Type B pancreatic cell (in vitro differentiated cells): ENCODE data around the gene PCDHGA5. TPM values are rescaled to one million over a fixed set of nuclear protein-coding genes. Genes with fewer than 3 reads are reported as not detected.

Experiments used
- DNase-seq: peaks from one replicate; pipeline ENCODE4 v3.0.0; 2021; ENCODE audit warnings: mixed read lengths; ENCODE audit not compliant: unreplicated experiment; ENCODE audit errors: extremely low spot score
- H3K27ac Mint-ChIP-seq: 2 replicates; pipeline ENCODE4 v1.8.0; 2021; ENCODE audit warnings: mild to moderate bottlenecking, mixed read lengths
- H3K27me3 Mint-ChIP-seq: 2 replicates; pipeline ENCODE4 v1.8.0; 2021; ENCODE audit warnings: mixed read lengths
- H3K36me3 Mint-ChIP-seq: 2 replicates; pipeline ENCODE4 v1.8.0; 2021; ENCODE audit warnings: mixed read lengths
- H3K4me1 Mint-ChIP-seq: one replicate; pipeline ENCODE4 v1.8.0; 2021; ENCODE audit warnings: mixed read lengths; ENCODE audit not compliant: unreplicated experiment
- H3K4me3 Mint-ChIP-seq: 2 replicates; pipeline ENCODE4 v1.8.0; 2021; ENCODE audit warnings: mild to moderate bottlenecking, mixed read lengths
- H3K9me3 Mint-ChIP-seq: 2 replicates; pipeline ENCODE4 v1.8.0; 2021; ENCODE audit warnings: mixed read lengths
- total RNA-seq: library from RNA; stranded (reverse); gene quantifications from 2 replicates; pipeline ENCODE4 v1.2.1, GENCODE V29; 2021; ENCODE audit warnings: low replicate concordance
- TF ChIP-seq, protein P1 (sequence below): fragments of 200-600 bp; sonication (generic); conservative IDR thresholded peaks from 2 replicates; pipeline ENCODE4 v1.5.0; 2021; ENCODE audit warnings: antibody characterized with exemption, mild to moderate bottlenecking

Gene PCDHGA5
- total RNA-seq, 1 donor from 2014 or later = 0.39 TPM

DNA sequence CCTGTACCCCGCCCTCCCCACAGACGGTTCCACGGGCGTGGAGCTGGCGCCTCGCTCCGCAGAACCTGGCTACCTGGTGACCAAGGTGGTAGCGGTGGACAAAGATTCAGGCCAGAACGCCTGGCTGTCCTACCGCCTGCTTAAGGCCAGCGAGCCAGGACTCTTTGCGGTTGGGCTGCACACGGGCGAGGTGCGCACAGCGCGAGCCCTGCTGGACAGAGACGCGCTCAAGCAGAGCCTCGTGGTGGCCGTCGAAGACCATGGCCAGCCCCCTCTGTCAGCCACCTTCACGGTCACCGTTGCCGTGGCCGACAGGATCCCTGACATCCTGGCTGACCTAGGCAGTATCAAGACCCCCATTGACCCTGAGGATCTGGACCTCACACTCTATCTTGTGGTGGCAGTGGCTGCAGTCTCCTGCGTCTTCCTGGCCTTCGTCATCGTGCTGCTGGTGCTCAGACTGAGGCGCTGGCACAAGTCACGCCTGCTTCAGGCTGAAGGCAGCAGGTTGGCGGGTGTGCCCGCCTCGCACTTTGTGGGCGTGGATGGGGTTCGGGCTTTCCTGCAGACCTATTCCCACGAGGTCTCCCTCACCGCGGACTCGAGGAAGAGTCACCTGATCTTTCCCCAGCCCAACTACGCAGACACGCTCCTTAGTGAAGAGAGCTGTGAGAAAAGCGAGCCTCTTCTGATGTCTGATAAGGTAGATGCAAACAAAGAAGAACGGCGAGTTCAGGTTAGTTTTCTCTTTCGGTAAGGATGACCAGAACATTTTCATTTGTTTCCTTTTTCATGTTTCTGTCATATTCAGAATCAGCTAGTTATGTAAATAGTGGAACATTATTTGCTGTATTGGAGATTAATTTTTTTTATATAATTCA is 2.3 kb downstream of the PCDHGA5 start:
- TF ChIP-seq, protein P1, sequence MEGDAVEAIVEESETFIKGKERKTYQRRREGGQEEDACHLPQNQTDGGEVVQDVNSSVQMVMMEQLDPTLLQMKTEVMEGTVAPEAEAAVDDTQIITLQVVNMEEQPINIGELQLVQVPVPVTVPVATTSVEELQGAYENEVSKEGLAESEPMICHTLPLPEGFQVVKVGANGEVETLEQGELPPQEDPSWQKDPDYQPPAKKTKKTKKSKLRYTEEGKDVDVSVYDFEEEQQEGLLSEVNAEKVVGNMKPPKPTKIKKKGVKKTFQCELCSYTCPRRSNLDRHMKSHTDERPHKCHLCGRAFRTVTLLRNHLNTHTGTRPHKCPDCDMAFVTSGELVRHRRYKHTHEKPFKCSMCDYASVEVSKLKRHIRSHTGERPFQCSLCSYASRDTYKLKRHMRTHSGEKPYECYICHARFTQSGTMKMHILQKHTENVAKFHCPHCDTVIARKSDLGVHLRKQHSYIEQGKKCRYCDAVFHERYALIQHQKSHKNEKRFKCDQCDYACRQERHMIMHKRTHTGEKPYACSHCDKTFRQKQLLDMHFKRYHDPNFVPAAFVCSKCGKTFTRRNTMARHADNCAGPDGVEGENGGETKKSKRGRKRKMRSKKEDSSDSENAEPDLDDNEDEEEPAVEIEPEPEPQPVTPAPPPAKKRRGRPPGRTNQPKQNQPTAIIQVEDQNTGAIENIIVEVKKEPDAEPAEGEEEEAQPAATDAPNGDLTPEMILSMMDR = no peak
- DNase-seq = no peak
- H3K9me3 Mint-ChIP-seq = peaks cover 5% of the 10 kb centered on the region
- no peaks in the 10 kb centered on the region for H3K27me3 Mint-ChIP-seq
- no peaks in the 10 kb centered on the region for H3K36me3 Mint-ChIP-seq
- H3K4me3 Mint-ChIP-seq = no peak overlapping the region
- no peak overlapping the region for H3K27ac Mint-ChIP-seq
- no peaks in the 10 kb centered on the region for H3K4me1 Mint-ChIP-seq

DNA sequence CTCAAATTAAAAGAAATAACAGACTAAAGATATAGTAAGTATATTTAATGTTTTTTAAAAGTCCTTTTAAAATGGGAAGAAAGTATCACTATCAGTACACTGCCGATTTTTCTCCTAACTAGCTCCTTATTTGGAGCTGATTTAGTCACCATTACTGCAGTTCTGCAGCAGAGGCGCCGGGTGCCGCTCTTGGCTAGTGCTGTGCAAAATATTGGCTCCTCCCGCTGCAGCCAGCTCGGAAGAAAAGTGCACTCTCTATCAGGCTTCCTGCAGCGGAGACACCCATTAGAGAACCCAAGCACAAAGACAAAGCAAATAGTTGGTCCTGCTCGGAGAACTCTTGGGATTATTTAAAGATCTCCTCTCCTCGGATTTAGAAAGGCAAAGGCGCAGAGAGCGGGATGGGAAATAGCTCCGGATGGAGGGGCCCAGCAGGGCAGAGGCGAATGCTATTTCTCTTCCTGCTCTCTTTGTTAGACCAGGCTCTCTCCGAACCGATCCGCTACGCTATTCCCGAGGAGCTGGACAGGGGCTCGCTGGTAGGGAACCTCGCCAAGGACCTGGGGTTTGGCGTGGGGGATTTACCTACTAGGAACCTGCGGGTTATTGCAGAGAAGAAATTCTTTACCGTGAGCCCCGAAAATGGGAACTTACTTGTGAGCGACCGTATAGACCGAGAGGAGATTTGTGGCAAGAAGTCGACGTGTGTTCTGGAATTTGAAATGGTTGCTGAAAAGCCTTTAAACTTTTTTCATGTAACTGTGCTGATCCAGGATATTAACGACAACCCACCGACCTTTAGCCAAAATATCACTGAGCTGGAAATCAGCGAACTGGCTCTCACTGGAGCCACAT is 6.3 kb downstream of the PCDHGA5 start, which contains the start of gene PCDHGB3:
Gene PCDHGB3, plus strand, starts transcription at position 249 of the 855 bp plus-strand sequence. Its CDS starts 153 bp downstream, at position 402.
- peaks cover 3% of the 10 kb centered on the region for H3K36me3 Mint-ChIP-seq
- H3K4me1 Mint-ChIP-seq = no peaks in the 10 kb centered on the region
- H3K27ac Mint-ChIP-seq = no peak within 1 kb of the TSS
- TF ChIP-seq, protein P1 = no peak
- H3K4me3 Mint-ChIP-seq = no peak within 1 kb of the TSS
- H3K27me3 Mint-ChIP-seq = no peaks in the 10 kb centered on the region
- H3K9me3 Mint-ChIP-seq = peaks cover 4% of the 10 kb centered on the region
- DNase-seq = no peak

DNA sequence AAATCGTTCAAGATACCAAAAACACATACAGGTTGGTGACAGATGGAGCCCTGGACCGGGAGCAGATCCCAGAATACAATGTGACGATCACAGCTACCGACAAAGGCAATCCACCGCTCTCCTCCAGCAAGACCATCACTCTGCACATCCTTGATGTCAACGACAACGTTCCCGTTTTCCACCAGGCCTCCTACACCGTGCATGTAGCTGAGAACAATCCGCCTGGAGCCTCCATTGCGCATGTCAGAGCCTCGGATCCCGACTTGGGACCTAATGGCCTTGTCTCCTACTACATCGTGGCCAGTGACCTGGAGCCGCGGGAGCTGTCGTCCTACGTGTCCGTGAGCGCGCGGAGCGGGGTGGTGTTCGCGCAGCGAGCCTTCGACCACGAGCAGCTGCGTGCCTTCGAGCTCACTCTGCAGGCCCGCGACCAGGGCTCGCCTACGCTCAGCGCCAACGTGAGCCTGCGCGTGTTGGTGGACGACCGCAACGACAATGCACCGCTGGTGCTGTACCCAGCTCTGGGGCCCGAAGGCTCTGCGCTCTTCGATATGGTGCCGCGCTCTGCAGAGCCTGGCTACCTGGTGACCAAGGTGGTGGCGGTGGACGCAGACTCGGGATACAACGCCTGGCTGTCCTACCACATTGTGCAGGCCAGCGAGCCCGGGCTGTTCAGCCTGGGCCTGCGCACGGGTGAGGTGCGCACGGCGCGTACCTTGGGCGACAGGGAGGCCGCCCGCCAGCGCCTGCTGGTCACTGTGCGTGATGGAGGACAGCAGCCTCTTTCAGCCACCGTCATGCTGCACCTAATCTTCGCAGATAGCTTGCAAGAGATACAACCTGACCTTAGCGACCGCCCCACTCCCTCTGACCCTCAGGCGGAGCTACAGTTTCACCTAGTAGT is 7.9 kb downstream of the PCDHGA5 start:
- Mint-ChIP-seq H3K36me3 (peaks cover 3% of the 10 kb centered on the region), H3K27me3 (no peaks in the 10 kb centered on the region), H3K9me3 (peaks cover 4% of the 10 kb centered on the region), H3K4me1 (no peaks in the 10 kb centered on the region), H3K4me3 (no peak overlapping the region), H3K27ac (no peak overlapping the region)
- DNase-seq = no peak
- TF ChIP-seq, protein P1 = no peak

DNA sequence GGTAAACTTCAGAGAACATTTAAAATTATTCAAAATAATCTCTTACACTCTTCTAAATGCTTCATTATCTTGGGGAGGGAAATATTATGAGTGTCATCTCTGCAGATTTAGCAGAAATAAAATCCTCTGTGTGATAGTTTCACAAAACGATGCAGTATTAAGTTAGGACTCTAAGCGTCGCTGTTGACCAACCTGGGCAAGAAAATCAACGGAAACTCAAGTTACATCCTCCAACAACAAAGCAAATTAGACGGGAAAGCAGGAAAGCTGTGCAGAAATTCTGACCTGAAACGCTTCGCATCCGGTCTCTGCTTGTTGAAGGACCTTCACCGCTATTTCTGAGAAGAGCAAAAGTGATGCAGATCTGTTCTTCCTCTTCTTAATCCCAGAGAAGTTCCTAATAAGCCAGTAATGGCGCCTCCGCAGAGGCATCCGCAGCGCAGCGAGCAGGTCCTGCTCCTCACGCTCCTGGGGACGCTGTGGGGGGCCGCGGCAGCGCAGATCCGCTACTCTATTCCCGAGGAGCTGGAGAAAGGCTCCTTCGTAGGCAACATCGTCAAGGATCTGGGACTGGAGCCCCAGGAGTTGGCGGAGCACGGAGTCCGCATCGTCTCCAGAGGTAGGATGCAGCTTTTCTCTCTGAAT is 9.8 kb downstream of the PCDHGA5 start, which contains the start of gene PCDHGA6:
Gene PCDHGA6, plus strand, starts transcription at position 219 of the 645 bp plus-strand sequence. Its CDS starts 193 bp downstream, at position 412.
- Mint-ChIP-seq H3K27me3 (no peaks in the 10 kb centered on the region), H3K4me3 (no peak within 1 kb of the TSS), H3K4me1 (no peaks in the 10 kb centered on the region), H3K36me3 (peaks cover 3% of the 10 kb centered on the region), H3K27ac (no peak within 1 kb of the TSS), H3K9me3 (peaks cover 4% of the 10 kb centered on the region)
- no peak for DNase-seq
- TF ChIP-seq, protein P1 = no peak
